Spleen (tissue), 11 donors: ENCODE measurements around the gene SYNE2. TPM values are rescaled to one million over a fixed set of nuclear protein-coding genes. Genes with fewer than 3 reads are reported as not detected.

Experiments used
- DNase-seq: peaks from one replicate; pipeline ENCODE4 v3.0.0-alpha.2; 2020
- H3K27ac ChIP-seq, 8 donors: fragments of 200-600 bp; sonication (generic) in 7 of 8; 1 replicate in 4 of 8; 2 replicates in 4 of 8; pipeline versions ENCODE4 v1.5.0 to v1.8.0; 2016 to 2021; ENCODE audit warnings: inconsistent platforms in 4 of 8, mild to moderate bottlenecking in 4 of 8, moderate library complexity in 1 of 8
- H3K27me3 ChIP-seq, 7 donors: fragments of 200-600 bp; sonication (generic) in 6 of 7; replicated peaks in 1 of 7; 1 replicate in 4 of 7; 2 replicates in 3 of 7; pipeline versions ENCODE4 v1.5.0 to v1.8.0; 2016 to 2021; ENCODE audit warnings: inconsistent platforms in 3 of 7, mild to moderate bottlenecking in 1 of 7
- H3K36me3 ChIP-seq, 6 donors: fragments of 200-600 bp; sonication (generic) in 5 of 6; 1 replicate in 4 of 6; 2 replicates in 2 of 6; pipeline versions ENCODE4 v1.5.0 to v1.8.0; 2016 to 2021; ENCODE audit warnings: inconsistent platforms in 2 of 6
- H3K4me1 ChIP-seq, 6 donors: fragments of 200-600 bp; sonication (generic) in 5 of 6; 1 replicate in 3 of 6; 2 replicates in 3 of 6; pipeline versions ENCODE4 v1.5.0 to v1.8.0; 2016 to 2021; ENCODE audit warnings: inconsistent platforms in 3 of 6
- H3K4me3 ChIP-seq, 8 donors: fragments of 200-600 bp; sonication (generic) in 7 of 8; 1 replicate in 4 of 8; 2 replicates in 4 of 8; pipeline versions ENCODE4 v1.5.0 to v1.8.0; 2016 to 2021; ENCODE audit warnings: inconsistent platforms in 4 of 8, mild to moderate bottlenecking in 4 of 8, moderate library complexity in 2 of 8
- H3K9me3 ChIP-seq, 8 donors: fragments of 200-600 bp; sonication (generic) in 7 of 8; 1 replicate in 4 of 8; 2 replicates in 4 of 8; pipeline versions ENCODE4 v1.5.0 to v1.8.0; 2016 to 2021; ENCODE audit warnings: inconsistent platforms in 4 of 8
- POLR2A ChIP-seq, 3 donors: fragments of 450-650 bp; IDR thresholded peaks; one replicate each; pipeline ENCODE4 v1.5.1; 2017; ENCODE audit warnings: antibody characterized with exemption in 3 of 3, mild to moderate bottlenecking in 1 of 3
- POLR2AphosphoS5 ChIP-seq, 3 donors: sonication (generic); formaldehyde crosslinking; IDR thresholded peaks; one replicate each; pipeline ENCODE4 v1.5.1; 2017; ENCODE audit warnings: antibody characterized with exemption in 3 of 3
- WGBS, 5 donors: extraction: QIAGEN DNeasy Blood & Tissue Kit in 3 of 5; methylation state at CpG; one replicate each; pipeline versions ENCODE4 v1.1.5 to v1.1.7; 2013 to 2018; 5-methylcytosine and 5-hydroxymethylcytosine counted together
- intact Hi-C: fragments of 100-400 bp; cut with DNase I; formaldehyde crosslinking; loops from one replicate; pipeline ENCODE4 v1.15.0; 2023; ENCODE audit warnings: low total_unique reads
- polyA plus RNA-seq, 3 donors: library from polyadenylated mRNA; stranded (reverse); fragments of 200-250 nt; gene quantifications; one replicate each; pipeline ENCODE4 v1.2.1, GENCODE V29; 2013
- total RNA-seq, 7 donors: library from RNA; depleted of rRNA in 3 of 7; stranded (reverse); fragments of >200 nt in 3 of 7; fragmentation: NEBNext Ultra II Directional in 4 of 7; extraction: Animal tissue kit (Norgen Biotek cat#: 25700) in 4 of 7; gene quantifications; one replicate each; pipeline versions ENCODE4 v1.1.0 to v1.2.1, GENCODE V29; 2016 to 2021
- TF ChIP-seq, protein P1 (sequence below), 11 experiments: fragments of 200-600 bp in 7 of 11; fragments of 450-650 bp in 4 of 11; sonication (generic) in 4 of 11; IDR thresholded peaks in 8 of 11; conservative IDR thresholded peaks in 3 of 11; 1 replicate in 7 of 11; 2 replicates in 4 of 11; pipeline versions ENCODE4 v1.4.0 to v1.8.0; 2016 to 2021; ENCODE audit warnings: antibody characterized with exemption in 11 of 11, inconsistent platforms in 4 of 11, mild to moderate bottlenecking in 1 of 11
- donor health status: healthy with polysubstance abuse.
- donor health status: DM: no; HTN: no; CAD: no; lungs with moderate emphysema.
- donor health status: DM: no; HTN: no; CAD: no.
- donor health status: Bipolar disorder and iron deficiency.
- donor health status: healthy.
- donor health status: DM: no; HTN: no; CAD: no.
- donor health status: DM: yes; HTN: yes; CAD: no.

Gene SYNE2
- total and polyA plus RNA-seq, 10 donors: 16.0 to 173 (median 147) TPM

DNA sequence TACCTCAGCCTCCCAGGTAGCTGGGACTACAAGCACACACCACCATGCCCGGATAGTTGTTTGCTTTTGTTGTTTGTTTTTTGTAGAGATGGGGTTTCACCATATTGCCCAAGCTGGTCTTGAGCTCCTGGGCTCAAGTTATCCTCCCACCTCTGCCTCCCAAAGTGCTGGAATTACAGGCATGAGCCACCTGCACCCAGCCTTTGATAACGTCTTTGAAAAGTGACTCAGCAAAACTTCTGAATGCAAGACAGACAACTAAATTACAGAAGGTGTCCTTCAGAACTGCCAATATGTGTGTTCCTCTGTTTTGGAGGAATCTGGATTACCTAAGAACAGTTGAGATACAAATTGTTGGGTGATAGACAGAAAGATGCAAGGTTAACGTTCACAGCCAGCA, 341.6 kb downstream of the SYNE2 start:
- Histone ChIP-seq H3K27me3 (no peaks in the 10 kb centered on the region), H3K4me3 (no peak overlapping the region), H3K4me1 (peaks cover 25 to 58% (median 43%) of the 10 kb centered on the region in 6 donors), H3K36me3 (peaks cover 0 to 27% (median 8%) of the 10 kb centered on the region in 6 donors), H3K9me3 (no peaks in the 10 kb centered on the region), H3K27ac (peak overlapping the region; percentile 61 to 87 (median 76))
- intact Hi-C loops: no loop called here
- 61 to 84% (median 67%) methylated on average over 3 of the region's 3 CpGs for WGBS, 5 donors
- no peak for TF ChIP-seq POLR2AphosphoS5 (IDR thresholded peaks at IDR 0.05)
- TF ChIP-seq, protein P1, sequence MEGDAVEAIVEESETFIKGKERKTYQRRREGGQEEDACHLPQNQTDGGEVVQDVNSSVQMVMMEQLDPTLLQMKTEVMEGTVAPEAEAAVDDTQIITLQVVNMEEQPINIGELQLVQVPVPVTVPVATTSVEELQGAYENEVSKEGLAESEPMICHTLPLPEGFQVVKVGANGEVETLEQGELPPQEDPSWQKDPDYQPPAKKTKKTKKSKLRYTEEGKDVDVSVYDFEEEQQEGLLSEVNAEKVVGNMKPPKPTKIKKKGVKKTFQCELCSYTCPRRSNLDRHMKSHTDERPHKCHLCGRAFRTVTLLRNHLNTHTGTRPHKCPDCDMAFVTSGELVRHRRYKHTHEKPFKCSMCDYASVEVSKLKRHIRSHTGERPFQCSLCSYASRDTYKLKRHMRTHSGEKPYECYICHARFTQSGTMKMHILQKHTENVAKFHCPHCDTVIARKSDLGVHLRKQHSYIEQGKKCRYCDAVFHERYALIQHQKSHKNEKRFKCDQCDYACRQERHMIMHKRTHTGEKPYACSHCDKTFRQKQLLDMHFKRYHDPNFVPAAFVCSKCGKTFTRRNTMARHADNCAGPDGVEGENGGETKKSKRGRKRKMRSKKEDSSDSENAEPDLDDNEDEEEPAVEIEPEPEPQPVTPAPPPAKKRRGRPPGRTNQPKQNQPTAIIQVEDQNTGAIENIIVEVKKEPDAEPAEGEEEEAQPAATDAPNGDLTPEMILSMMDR (IDR thresholded peaks at IDR 0.05 in 8 of 11, conservative IDR thresholded peaks at IDR 0.05 in 3 of 11): no peak
- TF ChIP-seq POLR2A (IDR thresholded peaks at IDR 0.05): no peak
- no peak for DNase-seq

DNA sequence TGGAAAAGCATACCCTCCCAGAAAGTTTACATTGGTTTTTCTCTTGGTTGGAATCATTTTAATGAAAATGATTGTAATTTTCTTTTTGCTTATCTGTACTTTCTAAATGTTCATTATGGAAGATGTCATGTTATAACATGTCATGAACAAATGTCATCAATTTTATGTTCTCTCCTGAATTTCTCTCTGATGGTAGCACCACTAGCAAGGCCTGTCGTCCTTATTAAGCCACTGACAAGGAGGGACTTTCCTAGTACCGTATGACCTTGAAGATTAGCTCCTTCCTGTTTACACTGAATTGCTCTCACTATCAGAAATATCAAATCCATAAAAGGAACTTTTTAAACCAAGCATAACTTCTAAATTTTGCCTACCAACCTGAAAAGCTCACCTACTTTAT, 342.4 kb downstream of the SYNE2 start:
- H3K36me3 ChIP-seq: peaks cover 0 to 19% (median 6%) of the 10 kb centered on the region in 6 donors
- TF ChIP-seq POLR2AphosphoS5 (IDR thresholded peaks at IDR 0.05) (no peak), POLR2A (IDR thresholded peaks at IDR 0.05) (no peak)
- TF ChIP-seq, protein P1 (IDR thresholded peaks at IDR 0.05 in 8 of 11, conservative IDR thresholded peaks at IDR 0.05 in 3 of 11): no peak
- WGBS, 5 donors: 10 to 37% (median 21%) methylated on average over 2 of the region's 2 CpGs
- DNase-seq: no peak
- no peak overlapping the region for H3K4me3 ChIP-seq
- H3K4me1 ChIP-seq: peaks cover 25 to 65% (median 43%) of the 10 kb centered on the region in 6 donors
- peak overlapping the region; percentile 61 to 87 (median 76) for H3K27ac ChIP-seq
- intact Hi-C loops: no loop called here
- no peaks in the 10 kb centered on the region for H3K9me3 ChIP-seq
- H3K27me3 ChIP-seq: no peaks in the 10 kb centered on the region

DNA sequence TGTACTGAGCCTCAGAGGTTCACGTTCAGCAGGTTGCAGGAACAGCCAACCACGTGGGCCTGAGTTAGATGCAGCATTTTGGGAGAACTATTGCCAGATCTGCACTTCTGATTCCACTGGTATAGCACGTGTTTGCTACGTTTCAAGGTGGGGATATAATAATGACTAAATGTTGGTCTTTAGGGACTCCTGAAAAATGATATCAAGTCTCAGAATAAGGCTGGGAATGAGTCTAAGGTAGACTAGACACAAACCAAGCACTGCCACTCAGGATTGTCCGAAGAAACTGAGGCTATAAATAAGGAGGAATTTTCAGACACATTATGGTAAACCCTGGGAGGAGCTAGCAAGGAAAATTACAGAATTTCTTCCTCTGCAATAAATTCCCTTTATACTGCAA, 343.3 kb downstream of the SYNE2 start:
- TF ChIP-seq, protein P1 (IDR thresholded peaks at IDR 0.05 in 8 of 11, conservative IDR thresholded peaks at IDR 0.05 in 3 of 11): no peak
- no peak for TF ChIP-seq POLR2AphosphoS5 (IDR thresholded peaks at IDR 0.05)
- no peak for DNase-seq

DNA sequence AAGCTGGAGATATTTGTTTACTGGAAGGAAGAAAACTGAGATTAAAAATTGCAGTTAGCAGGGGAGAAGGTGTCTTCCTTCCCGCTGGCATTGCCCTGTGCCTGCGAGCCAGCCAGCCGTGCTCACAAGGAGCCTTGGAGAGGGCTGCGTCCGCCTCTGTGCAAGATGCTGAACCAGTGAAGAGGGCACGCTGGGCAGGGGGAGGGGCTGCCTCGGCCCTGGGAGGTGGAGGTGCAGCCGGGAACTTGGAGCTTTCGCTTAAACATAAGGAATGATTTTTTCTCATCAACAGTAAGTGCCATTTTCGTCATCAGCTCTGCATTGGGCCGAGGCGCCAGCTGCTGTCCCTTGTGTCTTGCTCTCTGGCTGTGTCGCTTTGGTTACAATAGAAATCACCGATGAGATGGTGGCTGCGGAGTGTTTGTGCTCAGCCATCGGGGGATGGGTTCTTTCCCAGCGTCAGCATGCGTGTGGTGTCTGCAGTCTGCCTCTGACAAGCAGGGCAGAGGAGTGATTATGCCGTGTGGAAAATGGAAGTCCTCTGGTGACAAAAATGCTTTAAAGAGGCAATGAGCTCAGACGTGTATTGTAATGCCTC, 344.1 kb downstream of the SYNE2 start:
- peaks cover 0 to 4% (median 0%) of the 10 kb centered on the region in 6 donors for H3K36me3 ChIP-seq
- H3K27me3 ChIP-seq: no peaks in the 10 kb centered on the region
- H3K9me3 ChIP-seq: no peaks in the 10 kb centered on the region
- H3K27ac ChIP-seq: peak overlapping the region; percentile 37 to 87 (median 76)
- 11 to 23% (median 20%) methylated on average over 20 of the region's 20 CpGs for WGBS, 5 donors
- peak; percentile 85 for DNase-seq
- intact Hi-C loops: no loop called here
- H3K4me3 ChIP-seq: peak overlapping the region in 6 of 8 donors; percentile 17 to 62 (median 28)
- peaks cover 25 to 69% (median 43%) of the 10 kb centered on the region in 6 donors for H3K4me1 ChIP-seq
- TF ChIP-seq POLR2AphosphoS5 (IDR thresholded peaks at IDR 0.05) (peak; percentile 35 to 63 (median 61)), POLR2A (IDR thresholded peaks at IDR 0.05) (no peak)
- TF ChIP-seq, protein P1 (IDR thresholded peaks at IDR 0.05 in 8 of 11, conservative IDR thresholded peaks at IDR 0.05 in 3 of 11): no peak

More for the DNA sequence above, 343.3 kb downstream of the SYNE2 start:
- Histone ChIP-seq H3K9me3 (no peaks in the 10 kb centered on the region), H3K36me3 (peaks cover 0 to 11% (median 0%) of the 10 kb centered on the region in 6 donors), H3K27ac (peak overlapping the region; percentile 61 to 87 (median 76)), H3K4me1 (peaks cover 25 to 66% (median 43%) of the 10 kb centered on the region in 6 donors), H3K27me3 (no peaks in the 10 kb centered on the region), H3K4me3 (no peak overlapping the region)
- intact Hi-C loops: no loop called here
- WGBS, 5 donors: 75 to 79% (median 76%) methylated on average over 5 of the region's 5 CpGs
